ENCODE measurements around the gene TOB1. TPM values are rescaled to one million over a fixed set of nuclear protein-coding genes. Genes with fewer than 3 reads are reported as not detected.
A peak's percentile ranks its signal among the peaks of the same experiment; 100 is the strongest.

The TOB1 gene
- total RNA-seq, 1 experiment from 2014 or later: 19.3 TPM

GRCh38 chr17:50867363-50868139, 1.4 kb upstream of the TOB1 start:
- Histone ChIP-seq H3K27ac (ENCODE audit: low read depth, low read length, poor library complexity, severe bottlenecking) (peak overlapping the region; percentile 95), H3K9me3 (ENCODE audit: low read depth, low read length, poor library complexity, severe bottlenecking) (no peaks in the 10 kb centered on the region), H3K27me3 (replicated peaks; ENCODE audit: insufficient read depth, low read depth, low read length, poor library complexity) (no peaks in the 10 kb centered on the region), H3K4me1 (ENCODE audit: insufficient read depth, low read length, poor library complexity, severe bottlenecking) (peaks cover 6% of the 10 kb centered on the region), H3K4me3 (ENCODE audit: low read depth, low read length, poor library complexity, severe bottlenecking) (peak overlapping the region; percentile 58), H3K36me3 (ENCODE audit: insufficient read depth, low read length, poor library complexity, severe bottlenecking) (peaks cover 13% of the 10 kb centered on the region)
- BruUV-seq (replicated peaks): TSS peak; percentile 81
- POLR2A ChIA-PET (ENCODE audit: low non-redundant PET): interaction anchor here (0.6 kb wide), 1 partner anchor 14 kb away, joined by 4 read pairs; no protein-coding TSS in a partner anchor
- intact Hi-C loops (cut with micrococcal nuclease; ENCODE audit: unreplicated experiment): loop anchor here (5.0 kb wide), 3 partner anchors 45 to 300 kb away; partner anchors contain the start of genes NME1 and NME2
- TF ChIP-seq EZH2 (IDR thresholded peaks at IDR 0.05; ENCODE audit: borderline replicate concordance, low read depth, low read length, poor library complexity, severe bottlenecking): no peak
- CTCF ChIA-PET: interaction anchor here (1.6 kb wide), 2 partner anchors 15 to 85 kb away, joined by 4 to 5 read pairs; no protein-coding TSS in a partner anchor
- DNase-seq (ENCODE audit: low spot score): peak; percentile 97

GRCh38 chr17:50866950-50867362, 802 bp upstream of the TOB1 start:
- CTCF ChIA-PET: interaction anchor here (1.6 kb wide), 2 partner anchors 15 to 84 kb away, joined by 4 to 5 read pairs; no protein-coding TSS in a partner anchor
- peak; percentile 83 for DNase-seq (ENCODE audit: low spot score)
- H3K27ac ChIP-seq (ENCODE audit: low read depth, low read length, poor library complexity, severe bottlenecking): peak overlapping the region; percentile 95
- TF ChIP-seq, protein P1, sequence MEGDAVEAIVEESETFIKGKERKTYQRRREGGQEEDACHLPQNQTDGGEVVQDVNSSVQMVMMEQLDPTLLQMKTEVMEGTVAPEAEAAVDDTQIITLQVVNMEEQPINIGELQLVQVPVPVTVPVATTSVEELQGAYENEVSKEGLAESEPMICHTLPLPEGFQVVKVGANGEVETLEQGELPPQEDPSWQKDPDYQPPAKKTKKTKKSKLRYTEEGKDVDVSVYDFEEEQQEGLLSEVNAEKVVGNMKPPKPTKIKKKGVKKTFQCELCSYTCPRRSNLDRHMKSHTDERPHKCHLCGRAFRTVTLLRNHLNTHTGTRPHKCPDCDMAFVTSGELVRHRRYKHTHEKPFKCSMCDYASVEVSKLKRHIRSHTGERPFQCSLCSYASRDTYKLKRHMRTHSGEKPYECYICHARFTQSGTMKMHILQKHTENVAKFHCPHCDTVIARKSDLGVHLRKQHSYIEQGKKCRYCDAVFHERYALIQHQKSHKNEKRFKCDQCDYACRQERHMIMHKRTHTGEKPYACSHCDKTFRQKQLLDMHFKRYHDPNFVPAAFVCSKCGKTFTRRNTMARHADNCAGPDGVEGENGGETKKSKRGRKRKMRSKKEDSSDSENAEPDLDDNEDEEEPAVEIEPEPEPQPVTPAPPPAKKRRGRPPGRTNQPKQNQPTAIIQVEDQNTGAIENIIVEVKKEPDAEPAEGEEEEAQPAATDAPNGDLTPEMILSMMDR (conservative IDR thresholded peaks at IDR 0.05; ENCODE audit: low read depth, low read length): no peak
- TF ChIP-seq EZH2 (IDR thresholded peaks at IDR 0.05; ENCODE audit: borderline replicate concordance, low read depth, low read length, poor library complexity, severe bottlenecking): no peak
- intact Hi-C loops (cut with micrococcal nuclease; ENCODE audit: unreplicated experiment): loop anchor here (5.0 kb wide), 3 partner anchors 45 to 300 kb away; partner anchors contain the start of genes NME1 and NME2
- no peaks in the 10 kb centered on the region for H3K27me3 ChIP-seq (replicated peaks; ENCODE audit: insufficient read depth, low read depth, low read length, poor library complexity)
- peaks cover 19% of the 10 kb centered on the region for H3K36me3 ChIP-seq (ENCODE audit: insufficient read depth, low read length, poor library complexity, severe bottlenecking)
- peaks cover 6% of the 10 kb centered on the region for H3K4me1 ChIP-seq (ENCODE audit: insufficient read depth, low read length, poor library complexity, severe bottlenecking)
- POLR2A ChIA-PET (ENCODE audit: low non-redundant PET): interaction anchor here (0.6 kb wide), 1 partner anchor 13 kb away, joined by 4 read pairs; no protein-coding TSS in a partner anchor
- peak overlapping the region; percentile 58 for H3K4me3 ChIP-seq (ENCODE audit: low read depth, low read length, poor library complexity, severe bottlenecking)
- BruUV-seq (replicated peaks): no TSS peak
- H3K9me3 ChIP-seq (ENCODE audit: low read depth, low read length, poor library complexity, severe bottlenecking): no peaks in the 10 kb centered on the region

DNA sequence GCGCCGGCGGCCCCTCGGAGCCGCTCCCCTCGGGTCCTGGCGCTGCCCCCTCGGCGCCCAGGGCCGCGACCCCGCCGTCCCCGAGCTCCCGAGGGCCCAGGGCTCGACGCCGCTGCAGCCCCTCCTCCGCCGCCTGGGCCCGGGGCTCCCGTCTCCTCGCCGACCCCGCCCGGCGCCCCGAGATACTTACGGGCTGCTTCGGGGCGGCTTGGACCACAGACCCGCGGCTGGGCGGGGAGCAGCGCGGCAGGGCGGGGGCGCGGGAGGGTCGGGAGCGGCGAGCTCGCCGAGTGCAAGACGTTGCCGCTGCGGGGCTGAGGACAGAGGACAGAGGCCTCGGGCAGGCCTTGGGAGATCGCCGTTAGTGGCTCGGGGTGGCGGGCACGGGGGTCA, 290 bp downstream of the TOB1 start:
- Histone ChIP-seq H3K27ac (ENCODE audit: low read depth, low read length, poor library complexity, severe bottlenecking) (peak overlapping the region; percentile 95), H3K4me3 (ENCODE audit: low read depth, low read length, poor library complexity, severe bottlenecking) (peak overlapping the region; percentile 58), H3K4me1 (ENCODE audit: insufficient read depth, low read length, poor library complexity, severe bottlenecking) (peaks cover 6% of the 10 kb centered on the region), H3K9me3 (ENCODE audit: low read depth, low read length, poor library complexity, severe bottlenecking) (no peaks in the 10 kb centered on the region), H3K27me3 (replicated peaks; ENCODE audit: insufficient read depth, low read depth, low read length, poor library complexity) (no peaks in the 10 kb centered on the region), H3K36me3 (ENCODE audit: insufficient read depth, low read length, poor library complexity, severe bottlenecking) (peaks cover 24% of the 10 kb centered on the region)
- ChIA-PET CTCF (interaction anchor here (0.9 to 1.7 kb wide), 2 partner anchors 82 to 387 kb away, joined by 6 to 7 read pairs; no protein-coding TSS in a partner anchor), POLR2A (ENCODE audit: low non-redundant PET) (interaction anchor here (0.6 to 1.1 kb wide), 3 partner anchors 88 to 264 kb away, joined by 3 to 4 read pairs (median 4); no protein-coding TSS in a partner anchor)
- no TSS peak for BruUV-seq (replicated peaks)
- intact Hi-C loops (cut with micrococcal nuclease; ENCODE audit: unreplicated experiment): loop anchor here (5.0 kb wide), 3 partner anchors 46 to 301 kb away; partner anchors contain the start of genes NME1 and NME2
- TF ChIP-seq EZH2 (IDR thresholded peaks at IDR 0.05; ENCODE audit: borderline replicate concordance, low read depth, low read length, poor library complexity, severe bottlenecking): no peak
- TF ChIP-seq, protein P1 (conservative IDR thresholded peaks at IDR 0.05; ENCODE audit: low read depth, low read length): no peak
- DNase-seq (ENCODE audit: low spot score): no peak

All from A673 (cell line).